Measurements from ENCODE around the gene AJAP1. TPM values are rescaled to one million over a fixed set of nuclear protein-coding genes. Genes with fewer than 3 reads are reported as not detected.

AJAP1 gene
- total RNA-seq, 2 experiments from 2014 or later: not detected

DNA sequence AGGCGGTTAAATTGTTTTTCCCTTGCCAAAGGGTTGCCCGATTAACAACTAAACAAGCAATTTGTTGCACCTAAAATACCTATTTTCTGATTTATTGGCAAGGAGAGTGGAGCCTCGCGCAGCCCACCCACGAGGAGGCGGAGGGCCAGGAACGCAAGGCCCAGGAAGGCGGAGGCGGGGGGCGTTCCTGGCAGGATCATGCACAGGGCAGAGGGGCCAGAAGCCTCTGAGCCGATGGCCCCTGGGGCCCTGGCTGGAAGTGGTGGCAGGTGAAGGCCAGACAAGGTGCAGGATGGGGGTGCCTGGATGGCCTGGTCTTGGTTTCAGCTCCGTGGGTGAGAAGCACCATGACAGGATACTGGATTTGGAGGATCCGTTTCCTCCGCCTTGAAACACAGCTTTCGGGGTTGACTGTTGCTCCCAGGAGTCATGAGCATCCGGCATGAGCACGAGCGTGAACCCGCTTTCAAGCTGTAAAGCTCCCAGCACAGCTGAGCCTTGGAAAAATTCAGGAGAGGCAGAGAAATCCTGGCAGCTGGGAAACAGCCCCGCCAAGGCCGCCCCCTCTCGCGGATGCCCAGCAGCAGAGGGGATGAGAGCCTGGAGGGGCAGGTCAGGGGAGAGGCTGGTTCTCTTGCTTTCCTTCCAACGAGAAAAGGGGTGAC is 35.0 kb downstream of the AJAP1 start:
- intact Hi-C loops (cut with micrococcal nuclease; ENCODE audit: unreplicated experiment): no loop called here
- no peaks in the 10 kb centered on the region for H3K9me3 ChIP-seq (ENCODE audit: low read length)
- ChIA-PET POLR2A (no interaction called here), CTCF (ENCODE audit: unreplicated experiment) (no interaction called here)
- no peak for DNase-seq (ENCODE audit: low spot score)
- H3K27ac ChIP-seq (ENCODE audit: low read depth, low read length, poor library complexity, severe bottlenecking): no peak overlapping the region
- BruUV-seq (replicated peaks): no TSS peak
- no peaks in the 10 kb centered on the region for H3K79me2 ChIP-seq (ENCODE audit: insufficient read depth, low read depth, low read length)
- no peak for TF ChIP-seq EZH2phosphoT487 (IDR thresholded peaks at IDR 0.05; ENCODE audit: borderline replicate concordance, low read depth, low read length)
- TF ChIP-seq, protein P1, sequence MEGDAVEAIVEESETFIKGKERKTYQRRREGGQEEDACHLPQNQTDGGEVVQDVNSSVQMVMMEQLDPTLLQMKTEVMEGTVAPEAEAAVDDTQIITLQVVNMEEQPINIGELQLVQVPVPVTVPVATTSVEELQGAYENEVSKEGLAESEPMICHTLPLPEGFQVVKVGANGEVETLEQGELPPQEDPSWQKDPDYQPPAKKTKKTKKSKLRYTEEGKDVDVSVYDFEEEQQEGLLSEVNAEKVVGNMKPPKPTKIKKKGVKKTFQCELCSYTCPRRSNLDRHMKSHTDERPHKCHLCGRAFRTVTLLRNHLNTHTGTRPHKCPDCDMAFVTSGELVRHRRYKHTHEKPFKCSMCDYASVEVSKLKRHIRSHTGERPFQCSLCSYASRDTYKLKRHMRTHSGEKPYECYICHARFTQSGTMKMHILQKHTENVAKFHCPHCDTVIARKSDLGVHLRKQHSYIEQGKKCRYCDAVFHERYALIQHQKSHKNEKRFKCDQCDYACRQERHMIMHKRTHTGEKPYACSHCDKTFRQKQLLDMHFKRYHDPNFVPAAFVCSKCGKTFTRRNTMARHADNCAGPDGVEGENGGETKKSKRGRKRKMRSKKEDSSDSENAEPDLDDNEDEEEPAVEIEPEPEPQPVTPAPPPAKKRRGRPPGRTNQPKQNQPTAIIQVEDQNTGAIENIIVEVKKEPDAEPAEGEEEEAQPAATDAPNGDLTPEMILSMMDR (conservative IDR thresholded peaks at IDR 0.05; ENCODE audit: low read length): no peak
- H3K4me2 ChIP-seq (ENCODE audit: low read length): no peak overlapping the region
- H3K4me3 ChIP-seq (ENCODE audit: low read depth, low read length, poor library complexity, severe bottlenecking): no peak overlapping the region
- H2AFZ ChIP-seq (ENCODE audit: low read length): no peak overlapping the region
- H4K20me1 ChIP-seq (ENCODE audit: insufficient read depth, low read length): no peaks in the 10 kb centered on the region
- H3K36me3 ChIP-seq (ENCODE audit: insufficient read depth, low read length): no peaks in the 10 kb centered on the region
- H3K4me1 ChIP-seq (ENCODE audit: insufficient read depth, low read length, poor library complexity, severe bottlenecking): no peaks in the 10 kb centered on the region
- no peaks in the 10 kb centered on the region for H3K9me2 ChIP-seq (ENCODE audit: insufficient read depth, low read length)

GRCh38 chr1:4689941-4690635 is 35.7 kb downstream of the AJAP1 start:
- H3K4me2 ChIP-seq (ENCODE audit: low read length): no peak overlapping the region
- intact Hi-C loops (cut with micrococcal nuclease; ENCODE audit: unreplicated experiment): no loop called here

More at GRCh38 chr1:4689941-4690635, 35.7 kb downstream of the AJAP1 start:
- Histone ChIP-seq H4K20me1 (ENCODE audit: insufficient read depth, low read length) (no peaks in the 10 kb centered on the region), H3K4me1 (ENCODE audit: insufficient read depth, low read length, poor library complexity, severe bottlenecking) (no peaks in the 10 kb centered on the region), H3K79me2 (ENCODE audit: insufficient read depth, low read depth, low read length) (no peaks in the 10 kb centered on the region), H3K27ac (ENCODE audit: low read depth, low read length, poor library complexity, severe bottlenecking) (no peak overlapping the region), H3K9me3 (ENCODE audit: low read length) (no peaks in the 10 kb centered on the region), H2AFZ (ENCODE audit: low read length) (no peak overlapping the region), H3K9me2 (ENCODE audit: insufficient read depth, low read length) (no peaks in the 10 kb centered on the region), H3K4me3 (ENCODE audit: low read depth, low read length, poor library complexity, severe bottlenecking) (no peak overlapping the region), H3K36me3 (ENCODE audit: insufficient read depth, low read length) (no peaks in the 10 kb centered on the region)
- ChIA-PET POLR2A (no interaction called here), CTCF (ENCODE audit: unreplicated experiment) (no interaction called here)
- DNase-seq (ENCODE audit: low spot score): no peak
- BruUV-seq (replicated peaks): no TSS peak
- TF ChIP-seq, protein P1 (conservative IDR thresholded peaks at IDR 0.05; ENCODE audit: low read length): no peak
- no peak for TF ChIP-seq EZH2phosphoT487 (IDR thresholded peaks at IDR 0.05; ENCODE audit: borderline replicate concordance, low read depth, low read length)
